Fibroblast of villous mesenchyme (primary cell): Measurements from ENCODE around the gene BCL7A. TPM values are rescaled to one million over a fixed set of nuclear protein-coding genes. Genes with fewer than 3 reads are reported as not detected.

Source experiments
- DNase-seq: peaks from one replicate; pipeline ENCODE4 v3.0.0-alpha.2; 2010; ENCODE audit warnings: low read depth
- H3K4me3 ChIP-seq: 2 replicates; pipeline ENCODE4 v1.5.1; 2011; ENCODE audit warnings: low read depth, mild to moderate bottlenecking, low read length
- CTCF ChIP-seq: IDR thresholded peaks from 2 replicates; pipeline ENCODE4 v1.5.1; 2012; ENCODE audit warnings: low read depth, mild to moderate bottlenecking, low read length; ENCODE audit not compliant: insufficient read depth
- total RNA-seq: library from RNA; depleted of rRNA; stranded (reverse); fragments of >200 nt; gene quantifications from 2 replicates; pipeline ENCODE4 v1.2.3, GENCODE V29; 2012

The BCL7A gene
- total RNA-seq, 1 donor, result 3.9 TPM

DNA sequence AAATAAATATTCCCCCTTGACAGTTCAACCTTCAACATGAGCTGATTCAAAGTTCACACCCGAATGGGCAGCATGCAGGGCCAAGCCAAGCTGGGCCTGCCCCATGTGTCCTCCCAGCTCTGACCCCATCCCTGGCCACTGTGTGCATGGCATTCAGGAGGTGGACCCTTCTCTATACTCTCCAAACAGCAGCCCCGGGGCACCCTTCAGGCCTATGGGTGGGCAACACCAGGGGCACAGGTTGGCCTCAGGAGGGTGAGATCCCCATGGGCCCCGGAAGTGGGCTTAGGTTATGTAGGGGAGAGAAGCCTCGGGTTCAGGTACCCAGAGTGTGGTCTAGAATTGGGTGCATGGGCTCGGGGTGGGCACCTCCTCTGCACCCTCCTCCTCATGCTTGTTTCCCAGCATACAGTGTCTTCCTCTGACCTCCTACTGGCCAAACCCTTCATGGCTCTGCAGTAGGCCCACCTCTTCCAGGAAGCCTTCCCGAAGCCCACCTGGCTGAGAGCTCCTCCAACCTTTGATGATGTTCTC lies 31.5 kb upstream of the BCL7A start:
- no peak for DNase-seq
- no peak overlapping the region for H3K4me3 ChIP-seq
- no peak for TF ChIP-seq CTCF

DNA sequence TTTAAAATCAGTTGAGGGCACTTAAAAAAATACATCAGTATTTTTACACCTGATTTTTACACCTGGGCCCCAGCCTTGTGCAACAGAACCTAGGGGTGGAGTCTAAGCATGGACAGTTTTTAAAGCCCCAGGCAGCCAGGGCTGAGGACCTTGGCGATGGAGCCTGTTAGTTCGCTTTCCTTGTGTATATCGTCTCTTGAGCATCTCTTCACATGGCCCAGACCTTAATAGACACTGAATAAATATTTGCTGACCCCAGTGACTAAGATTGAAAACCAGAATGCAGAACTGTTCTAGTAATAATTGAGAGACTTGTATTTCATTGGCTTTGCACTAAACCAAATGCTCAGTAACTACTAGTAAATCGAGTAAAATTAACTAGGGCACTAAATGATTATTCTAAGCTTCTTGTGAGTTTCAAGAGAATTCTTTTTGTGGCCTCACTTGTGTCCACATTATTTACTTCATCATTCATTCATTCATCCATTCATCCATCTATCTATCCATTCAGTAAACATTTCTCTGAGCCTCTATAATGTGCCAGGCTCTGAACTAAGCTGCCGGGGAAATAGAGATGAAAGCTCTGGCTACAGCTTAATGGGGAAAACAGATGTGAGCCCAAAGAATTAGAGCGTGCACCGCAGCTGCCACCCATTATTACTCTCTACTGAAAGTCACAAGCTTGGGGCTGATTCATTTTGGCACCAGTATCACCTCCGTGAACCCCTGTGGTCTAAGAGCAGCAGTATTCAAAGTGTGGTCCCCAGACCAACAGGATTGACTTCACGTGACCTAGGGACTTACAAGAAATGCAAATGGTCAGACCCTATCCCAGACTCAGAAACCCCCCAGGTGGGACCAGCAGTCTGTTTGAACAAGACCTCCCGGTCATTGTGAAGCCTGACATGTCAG lies 30.7 kb upstream of the BCL7A start:
- H3K4me3 ChIP-seq, result no peak overlapping the region
- no peak for DNase-seq
- no peak for TF ChIP-seq CTCF

- H3K4me3 ChIP-seq, result no peak overlapping the region
These were observed 29.4 kb upstream of the BCL7A start for GRCh38 chr12:121992059-121992879.

DNA sequence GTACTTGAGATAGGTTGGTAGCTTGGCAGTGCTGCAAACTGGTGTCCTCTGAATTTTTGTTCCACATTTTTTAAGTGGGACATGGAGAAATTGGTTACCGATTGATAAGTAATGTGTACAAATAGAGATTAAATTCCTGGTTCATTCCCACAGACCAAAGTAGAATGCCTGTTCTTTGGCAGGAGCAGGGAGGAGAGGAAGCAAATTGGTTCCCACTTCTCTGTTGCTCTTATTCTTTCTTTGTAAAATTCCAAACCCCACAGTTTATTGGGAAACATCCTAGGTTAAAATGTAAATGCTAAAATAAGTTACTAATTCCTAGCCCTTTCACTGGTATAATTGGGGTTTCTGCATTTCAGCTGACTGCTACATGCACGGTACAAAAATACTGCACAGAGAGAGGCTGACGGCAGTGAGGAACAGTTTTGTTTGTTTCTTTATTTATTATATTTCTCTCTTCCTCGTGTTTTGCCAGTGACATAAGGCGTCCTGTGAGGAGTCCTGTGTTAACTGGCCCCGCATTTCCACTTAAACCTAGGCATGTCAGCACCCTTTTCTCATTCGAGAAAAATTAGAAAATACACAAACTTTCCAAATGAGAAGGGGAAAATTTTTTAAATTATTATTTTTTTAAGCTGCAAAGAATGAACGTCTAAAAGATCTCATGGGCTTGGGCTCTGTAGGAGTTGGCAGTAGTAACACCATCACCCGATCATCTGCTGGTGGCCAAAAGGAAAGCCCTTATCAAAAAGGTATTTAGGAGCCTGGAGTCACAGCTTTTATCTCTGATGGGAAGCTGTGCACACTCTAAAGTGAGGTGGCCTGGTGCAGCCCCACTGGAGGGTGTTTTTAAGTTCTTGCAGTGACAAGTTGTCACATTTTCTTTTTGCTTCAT lies 25.4 kb upstream of the BCL7A start:
- no peak overlapping the region for H3K4me3 ChIP-seq
- DNase-seq, result no peak
- TF ChIP-seq CTCF, result no peak

More at GRCh38 chr12:121992059-121992879, 29.4 kb upstream of the BCL7A start:
- peak; percentile 77 for DNase-seq
- no peak for TF ChIP-seq CTCF

GRCh38 chr12:121996945-121997612 lies 24.6 kb upstream of the BCL7A start:
- TF ChIP-seq CTCF, result no peak
- H3K4me3 ChIP-seq, result no peak overlapping the region
- DNase-seq, result no peak
